A549 (cell line): ENCODE data around the gene OR4K5.

Experiments
- BHLHE40 ChIP-seq: IDR thresholded peaks from 2 replicates; pipeline ENCODE4 v1.6.1; 2012; ENCODE audit warnings: low read depth, low read length, inconsistent platforms
- CTCF ChIP-seq: fragments of >200 bp; sonication (Bioruptor Twin); formaldehyde crosslinking; IDR thresholded peaks from 3 replicates; pipeline ENCODE4 v1.5.1; 2016
- JUN ChIP-seq, 2 experiments: fragments of >200 bp; sonication (Bioruptor Twin); formaldehyde crosslinking; IDR thresholded peaks; 2 replicates in 1 of 2; 3 replicates in 1 of 2; pipeline ENCODE4 v1.6.1; 2016 to 2017
- MAFK ChIP-seq: fragments of 450-650 bp; IDR thresholded peaks from 2 replicates; pipeline ENCODE4 v1.6.1; 2014; ENCODE audit not compliant: partially characterized antibody
- MYC ChIP-seq: IDR thresholded peaks from 2 replicates; pipeline ENCODE4 v1.6.1; 2012; ENCODE audit warnings: mild to moderate bottlenecking, inconsistent platforms, low read length, improper control_type of control experiment, borderline replicate concordance
- POLR2A ChIP-seq: IDR thresholded peaks from 2 replicates; pipeline ENCODE4 v1.6.1; 2012; ENCODE audit warnings: mild to moderate bottlenecking, low read length

GRCh38 chr14:19902409-19902808, 18.0 kb upstream of the OR4K5 start:
- no peak for TF ChIP-seq CTCF
- no peak for TF ChIP-seq BHLHE40
- no peak for TF ChIP-seq JUN (IDR thresholded peaks at IDR 0.05)
- TF ChIP-seq POLR2A, result no peak
- TF ChIP-seq MYC, result no peak
- TF ChIP-seq MAFK, result no peak
